AG20443 (cell line): ENCODE results near the gene FXYD4.
A peak's percentile ranks its signal among the peaks of the same experiment; 100 is the strongest.
"Not testable (repeated sequence)": the region's sequence is repeated elsewhere in the genome, so short reads cannot be mapped to it uniquely, and the experiment has no call there.

Experiments
- DNase-seq: peaks from one replicate; pipeline ENCODE4 v3.0.0; 2012; ENCODE audit warnings: low spot score, mixed read lengths

Gene FXYD4

DNA sequence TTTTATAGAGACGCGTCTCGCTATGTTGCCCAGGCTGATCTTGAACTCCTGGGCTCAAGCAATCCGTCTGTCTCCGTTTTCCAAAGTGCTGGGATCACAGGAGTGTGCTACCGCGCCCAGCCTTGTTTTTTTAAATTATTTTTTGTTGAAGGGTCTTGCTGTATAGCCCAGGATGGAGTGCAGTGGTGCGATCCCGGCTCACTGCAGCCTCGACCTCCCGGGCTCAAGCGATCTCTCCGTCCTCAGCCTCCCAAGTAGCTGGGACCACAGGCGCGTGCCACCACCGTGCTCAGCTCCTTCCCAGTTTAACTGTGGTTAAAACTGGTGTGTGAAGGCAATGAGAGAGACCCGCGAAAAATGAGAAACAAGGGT lies 48.5 kb downstream of the FXYD4 start:
- no peak for DNase-seq

DNA sequence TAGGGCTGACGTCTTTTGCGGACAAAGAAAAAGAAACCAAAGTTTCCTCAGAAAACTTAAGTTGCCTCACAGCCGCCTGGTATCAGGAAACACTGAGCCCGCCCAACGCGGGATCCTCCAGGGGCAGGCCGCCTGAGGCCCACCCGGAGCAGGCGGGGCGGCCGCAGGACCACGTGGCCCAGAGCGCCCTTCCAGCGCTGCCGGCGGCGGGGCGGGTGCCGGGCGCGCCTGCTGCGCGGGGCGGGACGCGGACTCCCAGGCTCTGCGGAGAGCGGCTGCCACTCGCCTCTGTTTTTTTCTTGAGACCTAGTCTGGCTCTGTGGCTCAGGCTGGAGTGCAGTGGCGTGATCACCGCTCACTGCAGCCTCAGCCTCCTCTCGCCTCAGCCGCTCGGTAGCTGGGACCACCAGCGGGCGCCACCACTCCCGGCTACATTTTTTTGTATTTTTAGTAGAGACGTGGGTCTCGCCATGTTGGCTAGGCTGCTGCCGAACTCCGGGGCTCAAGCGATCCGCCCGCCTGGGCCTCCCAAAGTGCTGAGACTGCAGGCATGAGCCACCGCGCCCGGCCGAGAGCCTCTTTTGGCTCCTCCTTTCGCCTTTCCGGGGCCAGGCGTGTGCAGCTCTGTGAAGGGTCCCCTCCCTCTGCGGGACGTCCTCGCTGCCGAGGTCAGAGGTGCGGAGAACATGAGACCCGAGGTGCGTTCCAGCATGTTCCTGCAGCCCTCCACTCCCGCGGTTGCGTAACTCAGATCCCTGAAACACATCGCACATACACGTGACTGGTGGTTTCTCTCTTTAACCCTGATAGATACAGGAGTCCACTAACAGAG lies 49.1 kb downstream of the FXYD4 start:
- peak; percentile 92 for DNase-seq

DNA sequence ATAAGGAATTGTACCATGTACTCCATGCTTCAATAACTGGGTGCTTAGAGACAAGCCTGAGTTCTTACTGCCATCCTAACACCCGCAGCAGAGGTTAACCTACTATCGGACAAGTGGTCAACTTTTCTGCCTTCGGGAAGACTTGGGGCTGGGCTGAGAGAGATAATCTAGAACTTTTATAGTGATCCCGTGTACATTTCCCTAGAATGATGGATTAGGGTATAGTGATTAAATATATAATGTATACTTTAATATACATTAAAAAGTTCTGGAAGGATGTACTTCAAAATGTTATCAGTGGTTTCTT lies 49.7 kb downstream of the FXYD4 start:
- DNase-seq, result no peak

DNA sequence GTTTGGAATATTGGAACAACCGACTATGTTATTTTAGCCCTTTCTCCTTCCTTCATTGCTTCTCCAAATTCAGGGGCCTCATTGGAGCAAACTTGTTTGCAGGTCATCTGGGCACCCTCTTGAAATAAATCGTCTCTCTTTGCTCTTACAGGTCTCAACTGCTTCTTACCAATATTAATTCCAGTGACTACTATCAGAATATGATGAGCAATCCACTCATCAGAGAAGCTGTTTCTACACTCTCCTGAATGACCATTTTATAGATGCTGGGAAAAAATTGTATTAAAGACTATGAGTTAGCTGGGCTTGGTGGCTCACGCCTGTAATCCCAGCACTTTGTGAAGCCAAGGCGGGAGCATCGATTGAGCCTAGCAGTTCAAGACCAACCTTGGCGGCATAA lies 50.1 kb downstream of the FXYD4 start:
- DNase-seq, result no peak

DNA sequence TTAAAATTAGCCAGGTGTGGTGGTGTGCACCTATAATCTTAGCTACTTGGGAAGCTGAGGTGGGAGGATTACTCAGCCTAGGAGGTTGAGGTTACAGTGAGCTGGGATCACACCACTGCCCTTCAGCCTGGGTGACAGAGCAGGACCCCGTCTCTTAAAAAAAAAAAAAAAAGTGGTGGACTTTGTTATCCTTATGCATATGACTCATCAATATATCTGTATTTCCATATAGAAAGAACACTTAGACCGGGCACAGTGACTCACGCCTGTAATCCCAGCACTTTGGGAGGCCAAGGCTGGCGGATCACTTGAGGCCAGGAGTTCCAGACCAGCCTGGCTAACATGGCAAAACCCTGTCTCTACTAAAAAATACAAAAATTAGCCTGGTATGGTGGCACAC lies 50.5 kb downstream of the FXYD4 start:
- not testable (repeated sequence) for DNase-seq

DNA sequence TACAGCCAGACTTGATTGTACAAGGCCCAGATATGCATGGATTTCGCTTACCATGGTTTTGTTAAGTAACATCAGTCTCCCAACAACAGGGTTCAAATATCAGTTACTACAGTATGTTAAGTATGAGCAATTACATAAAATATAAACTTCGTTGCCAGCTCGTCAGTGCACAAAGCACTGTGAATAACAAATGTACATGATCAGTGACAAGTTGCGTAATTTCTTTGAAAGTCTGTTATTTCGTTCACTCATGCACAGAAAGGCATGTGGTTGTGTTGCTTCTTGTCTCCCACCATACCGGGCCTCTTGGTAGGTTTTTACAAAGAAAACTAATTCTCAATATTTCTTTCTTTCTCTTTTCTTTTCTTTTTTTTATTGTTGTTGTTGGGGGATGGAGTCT lies 53.0 kb downstream of the FXYD4 start:
- DNase-seq, result no peak
